K562 (cell line): ENCODE results near the gene FMNL3. TPM values are rescaled to one million over a fixed set of nuclear protein-coding genes. Genes with fewer than 3 reads are reported as not detected.

Experiments used
- AFF1 ChIP-seq, 2 experiments: fragments of 450-650 bp; IDR thresholded peaks; 2 replicates each; pipeline ENCODE4 v1.6.1; 2018; ENCODE audit warnings: mild to moderate bottlenecking in 2 of 2, low read depth in 1 of 2; ENCODE audit not compliant: partially characterized antibody in 2 of 2
- ARID1B ChIP-seq: fragments of 450-650 bp; IDR thresholded peaks from 2 replicates; pipeline ENCODE4 v1.6.1; 2016; ENCODE audit warnings: antibody characterized with exemption, mild to moderate bottlenecking, inconsistent platforms
- E2F4 ChIP-seq: sonication (generic); formaldehyde crosslinking; IDR thresholded peaks from 2 replicates; pipeline ENCODE4 v1.8.0; 2022; ENCODE audit warnings: mild to moderate bottlenecking, low read depth, missing genetic modification reagents
- EHMT2 ChIP-seq: fragments of 450-650 bp; IDR thresholded peaks from 2 replicates; pipeline ENCODE4 v1.6.1; 2018; ENCODE audit warnings: antibody characterized with exemption
- FIP1L1 ChIP-seq: fragments of 200-400 bp; formaldehyde crosslinking; IDR thresholded peaks from 2 replicates; pipeline ENCODE4 v1.6.1; 2018; ENCODE audit warnings: mild to moderate bottlenecking, low read depth, low read length; ENCODE audit not compliant: poor library complexity, severe bottlenecking
- GABPB1 ChIP-seq: sonication (generic); formaldehyde crosslinking; IDR thresholded peaks from 2 replicates; pipeline ENCODE4 v1.8.0; 2022; ENCODE audit warnings: mild to moderate bottlenecking, missing genetic modification reagents
- HMGN3 ChIP-seq: IDR thresholded peaks from 2 replicates; pipeline ENCODE4 v1.6.1; 2011; ENCODE audit warnings: borderline replicate concordance, low read depth, mild to moderate bottlenecking, mixed read lengths, low read length; ENCODE audit not compliant: insufficient read length; ENCODE audit errors: extremely low read depth
- L3MBTL2 ChIP-seq: fragments of 450-650 bp; IDR thresholded peaks from 2 replicates; pipeline ENCODE4 v1.6.1; 2016; ENCODE audit warnings: mild to moderate bottlenecking, moderate library complexity
- MIER1 ChIP-seq: fragments of 450-650 bp; IDR thresholded peaks from 2 replicates; pipeline ENCODE4 v1.6.1; 2016; ENCODE audit warnings: antibody characterized with exemption, mild to moderate bottlenecking, low read depth
- NEUROD1 ChIP-seq: fragments of 150-350 bp; IDR thresholded peaks from 2 replicates; pipeline ENCODE4 v1.6.1; 2014; ENCODE audit warnings: borderline replicate concordance, low read length, low read depth; ENCODE audit not compliant: partially characterized antibody
- NFE2L1 ChIP-seq: fragments of 450-650 bp; IDR thresholded peaks from 2 replicates; pipeline ENCODE4 v1.6.1; 2016; ENCODE audit warnings: missing genetic modification characterization, low read depth, mild to moderate bottlenecking, missing compliant biosample characterization, moderate library complexity, borderline replicate concordance
- NFIC ChIP-seq: fragments of 450-650 bp; IDR thresholded peaks from 2 replicates; pipeline ENCODE4 v1.6.1; 2017; ENCODE audit warnings: mild to moderate bottlenecking, inconsistent platforms
- NKRF ChIP-seq: fragments of 450-650 bp; IDR thresholded peaks from 2 replicates; pipeline ENCODE4 v1.6.1; 2016; ENCODE audit warnings: borderline replicate concordance
- SMARCA4 ChIP-seq: fragments of 450-650 bp; IDR thresholded peaks from 2 replicates; pipeline ENCODE4 v1.6.1; 2016
- TBP ChIP-seq: optimal IDR thresholded peaks from 2 replicates; pipeline ENCODE3; 2011; ENCODE audit warnings: low read depth, low read length, improper control_type of control experiment
- TGIF2 ChIP-seq: sonication (generic); formaldehyde crosslinking; IDR thresholded peaks from 2 replicates; pipeline ENCODE4 v1.8.1; 2022; ENCODE audit warnings: mild to moderate bottlenecking, missing genetic modification reagents, moderate library complexity
- ZFP1 ChIP-seq: fragments of 450-650 bp; formaldehyde crosslinking; IDR thresholded peaks from 2 replicates; pipeline ENCODE4 v1.4.0; 2020; ENCODE audit warnings: mild to moderate bottlenecking, mixed read lengths
- ZFP30 ChIP-seq: fragments of 250-450 bp; sonication (Bioruptor Pico); IDR thresholded peaks from 2 replicates; pipeline ENCODE4 v1.8.0; 2022; ENCODE audit warnings: moderate library complexity, mild to moderate bottlenecking, inconsistent platforms, borderline replicate concordance
- ZNF764 ChIP-seq: fragments of 250-450 bp; sonication (Bioruptor Pico); IDR thresholded peaks from 2 replicates; pipeline ENCODE4 v1.4.0; 2020; ENCODE audit warnings: low read depth, mild to moderate bottlenecking, moderate library complexity
- ZSCAN29 ChIP-seq: fragments of 450-650 bp; IDR thresholded peaks from 2 replicates; pipeline ENCODE4 v1.6.1; 2017
- polyA plus RNA-seq, 8 experiments: library from polyadenylated mRNA; depleted of rRNA in 4 of 8; stranded (reverse) in 5 of 8; unstranded in 3 of 8; fragments of >200 nt; fragmentation: Nextera tagmentation in 2 of 8; fragmentation: Illumina TruSeq in 1 of 8; extraction: Ambion mirVana in 2 of 8; extraction: Trizol in 1 of 8; gene quantifications; 2 replicates each; pipeline versions ENCODE4 v1.2.1 to v1.2.3, GENCODE V29; 2011 to 2014; ENCODE audit warnings: inconsistent platforms in 1 of 8, missing spikeins in 1 of 8
- total RNA-seq, 7 experiments: library from RNA; depleted of rRNA in 6 of 7; stranded (reverse); fragments of >200 nt in 6 of 7; fragmentation: Illumina TruSeq in 2 of 7; extraction: Trizol in 2 of 7; gene quantifications; 2 replicates each; pipeline versions ENCODE4 v1.2.1 to v1.2.3, GENCODE V29; 2011 to 2021; ENCODE audit warnings: low replicate concordance in 1 of 7

Gene FMNL3
- total and polyA plus RNA-seq, 9 of the 15 experiments (the other 6 are each of a cell fraction or from before 2014, with no cell fraction given): 0.49 to 14.4 (median 6.8) TPM

GRCh38 chr12:49707128-49707811 lies at the start of gene FMNL3 (continued):
- TF ChIP-seq ZFP1 (CRISPR knock-in tag) (no peak), MIER1 (no peak), NFE2L1 (tag) (no peak), HMGN3 (peak; percentile 82), TBP (peak; percentile 57), E2F4 (CRISPR knock-in tag) (peak; percentile 90), L3MBTL2 (peak; percentile 100), ZNF764 (no peak), NEUROD1 (peak; percentile 78), NKRF (no peak), ARID1B (no peak), SMARCA4 (no peak), EHMT2 (no peak), TGIF2 (CRISPR knock-in tag) (peak; percentile 88; the same call in 1 of the 2 replicates), ZSCAN29 (no peak), ZFP30 (CRISPR knock-in tag) (no peak), FIP1L1 (no peak), NFIC (peak; percentile 40; the same call in 1 of the 2 replicates), AFF1 (IDR thresholded peaks at IDR 0.05; ENCODE audit: low read depth in 1 of 2, partially characterized antibody in 2 of 2) (no peak), GABPB1 (CRISPR knock-in tag) (peak; percentile 89)
